ENCODE results near the gene UNC13A. TPM values are rescaled to one million over a fixed set of nuclear protein-coding genes. Genes with fewer than 3 reads are reported as not detected.

UNC13A gene
- total and polyA plus RNA-seq, 7 donors: under 0.01 to 0.83 (median 0.60) TPM

GRCh38 chr19:17686592-17687024 is 1.5 kb downstream of the UNC13A start:
- WGBS, 2 donors: 0 to 1% methylated on average over 27 to 28 of the region's 28 CpGs

GRCh38 chr19:17686023-17686521 is 2.1 kb downstream of the UNC13A start:
- Histone ChIP-seq H3K4me3 (no peak overlapping the region), H3K27me3 (peaks cover 33 to 100% (median 74%) of the 10 kb centered on the region in 3 donors)

More at GRCh38 chr19:17686592-17687024, 1.5 kb downstream of the UNC13A start:
- Histone ChIP-seq H3K4me1 (peaks cover 0 to 24% (median 18%) of the 10 kb centered on the region in 4 donors), H3K27ac (no peak overlapping the region), H3K36me3 (no peaks in the 10 kb centered on the region), H3K27me3 (peaks cover 32 to 94% (median 74%) of the 10 kb centered on the region in 3 donors), H3K9me3 (no peaks in the 10 kb centered on the region), H3K4me3 (peak overlapping the region in 2 of 4 donors; percentile 7 to 10)
- no peak for DNase-seq
- intact Hi-C loops (cut with DNase I): no loop called here
- TF ChIP-seq CTCF (IDR thresholded peaks at IDR 0.05) (no peak), POLR2AphosphoS5 (IDR thresholded peaks at IDR 0.05) (no peak), POLR2A (IDR thresholded peaks at IDR 0.05) (no peak), EP300 (IDR thresholded peaks at IDR 0.05) (no peak)

DNA sequence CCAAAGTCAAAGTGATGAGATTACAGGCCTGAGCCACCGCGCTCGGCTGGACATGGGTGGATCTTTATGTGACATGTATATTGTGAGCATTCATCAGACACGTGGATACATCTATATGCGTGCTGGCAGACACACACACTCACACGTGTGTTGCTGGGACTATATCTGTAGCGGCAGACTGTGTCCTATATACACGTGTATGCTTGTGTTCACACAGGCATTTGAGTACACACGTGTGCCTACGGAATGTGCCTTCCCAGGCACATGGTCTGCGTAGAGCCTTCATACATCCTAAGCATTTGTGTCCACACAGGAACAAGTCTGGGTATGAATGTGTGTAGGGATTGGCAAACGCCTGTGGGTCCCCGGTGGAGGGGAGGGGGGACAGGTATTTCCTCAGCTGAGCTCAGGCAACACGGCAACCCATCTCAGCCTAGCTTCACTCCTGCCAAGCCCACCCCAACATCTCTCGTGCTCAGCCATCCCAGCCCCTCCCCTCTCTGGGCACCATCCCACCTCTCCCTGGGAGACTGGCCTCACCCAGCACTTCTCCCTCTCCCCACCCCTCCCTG is 2.6 kb downstream of the UNC13A start:
- TF ChIP-seq POLR2AphosphoS5 (IDR thresholded peaks at IDR 0.05) (no peak), EP300 (IDR thresholded peaks at IDR 0.05) (no peak), CTCF (IDR thresholded peaks at IDR 0.05) (no peak), POLR2A (IDR thresholded peaks at IDR 0.05) (no peak)
- DNase-seq: no peak
- Histone ChIP-seq H3K27ac (no peak overlapping the region), H3K9me3 (no peaks in the 10 kb centered on the region), H3K4me3 (no peak overlapping the region), H3K27me3 (peaks cover 33 to 100% (median 70%) of the 10 kb centered on the region in 3 donors), H3K36me3 (no peaks in the 10 kb centered on the region), H3K4me1 (peaks cover 0 to 24% (median 18%) of the 10 kb centered on the region in 4 donors)
- intact Hi-C loops (cut with DNase I): no loop called here
- 59% methylated on average over 14 to 15 of the region's 15 CpGs for WGBS, 2 donors

More at GRCh38 chr19:17686023-17686521, 2.1 kb downstream of the UNC13A start:
- Histone ChIP-seq H3K27ac (no peak overlapping the region), H3K4me1 (peaks cover 0 to 24% (median 18%) of the 10 kb centered on the region in 4 donors), H3K36me3 (no peaks in the 10 kb centered on the region), H3K9me3 (no peaks in the 10 kb centered on the region)
- TF ChIP-seq CTCF (IDR thresholded peaks at IDR 0.05) (no peak), POLR2A (IDR thresholded peaks at IDR 0.05) (no peak), EP300 (IDR thresholded peaks at IDR 0.05) (no peak), POLR2AphosphoS5 (IDR thresholded peaks at IDR 0.05) (no peak)
- intact Hi-C loops (cut with DNase I): no loop called here
- 3 to 5% methylated on average over 12 of the region's 12 CpGs for WGBS, 2 donors
- DNase-seq: no peak

GRCh38 chr19:17684256-17684655 is 3.9 kb downstream of the UNC13A start:
- Histone ChIP-seq H3K27me3 (peaks cover 40 to 100% (median 70%) of the 10 kb centered on the region in 3 donors), H3K4me1 (peaks cover 0 to 32% (median 21%) of the 10 kb centered on the region in 4 donors), H3K9me3 (no peaks in the 10 kb centered on the region), H3K4me3 (no peak overlapping the region), H3K36me3 (no peaks in the 10 kb centered on the region), H3K27ac (no peak overlapping the region)
- DNase-seq: no peak
- WGBS, 2 donors: 55 to 77% methylated on average over 4 of the region's 4 CpGs
- intact Hi-C loops (cut with DNase I): no loop called here
- TF ChIP-seq CTCF (IDR thresholded peaks at IDR 0.05): no peak
- no peak for TF ChIP-seq EP300 (IDR thresholded peaks at IDR 0.05)
- TF ChIP-seq POLR2AphosphoS5 (IDR thresholded peaks at IDR 0.05): no peak
- TF ChIP-seq POLR2A (IDR thresholded peaks at IDR 0.05): no peak

All from sigmoid colon (tissue), 7 donors.